Measurements from ENCODE around the gene LMAN1L. TPM values are rescaled to one million over a fixed set of nuclear protein-coding genes. Genes with fewer than 3 reads are reported as not detected.

Gene LMAN1L
- total RNA-seq, 1 experiment from 2014 or later, result not detected

DNA sequence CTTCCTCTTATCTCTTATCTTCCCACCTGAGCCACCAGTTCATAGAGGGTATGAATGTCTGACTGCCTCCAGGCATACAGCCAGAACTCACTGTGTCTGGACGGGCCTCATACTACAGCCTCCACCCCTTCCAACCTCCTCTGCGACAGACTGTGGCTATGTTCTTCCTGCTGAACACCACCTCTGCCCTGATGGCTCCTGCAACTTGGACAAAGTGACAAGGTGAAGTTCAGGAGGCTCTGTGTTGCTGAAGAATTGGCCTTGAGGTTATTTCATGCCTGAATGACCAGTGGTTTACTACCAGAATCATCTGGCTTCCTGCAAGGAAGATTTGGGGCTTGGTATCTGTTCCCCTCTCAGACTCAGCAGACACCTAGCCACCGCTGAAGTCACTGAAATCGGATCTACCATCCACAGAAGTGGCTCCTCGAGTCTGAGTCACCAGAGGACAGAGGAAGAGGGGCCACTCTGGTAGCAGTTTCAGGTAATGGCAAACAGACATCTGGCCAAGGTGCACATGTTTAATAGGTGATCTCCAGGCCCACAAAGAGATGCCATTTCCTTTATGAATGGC is 44.5 kb downstream of the LMAN1L start:
- H4K20me1 ChIP-seq (ENCODE audit: control insufficient read depth, insufficient read depth, insufficient read length), result no peaks in the 10 kb centered on the region
- no peaks in the 10 kb centered on the region for H3K79me1 ChIP-seq (ENCODE audit: insufficient read depth, low read depth, low read length, poor library complexity, severe bottlenecking)
- Mint-ChIP-seq H3K9me3 (no peaks in the 10 kb centered on the region), H3K4me1 (peaks cover 0 to 6% of the 10 kb centered on the region in 2 experiments; a peak in 3 of 4 replicates), H3K27me3 (ENCODE audit: low read depth) (no peaks in the 10 kb centered on the region), H3K36me3 (ENCODE audit: insufficient read depth in 1 of 3, low read depth in 3 of 3) (peaks cover 5 to 14% (median 12%) of the 10 kb centered on the region in 3 experiments; a peak in 6 of 7 replicates), H3K4me3 (no peak overlapping the region), H3K27ac (peak overlapping the region in 1 of 3 experiments; percentile 88; a peak in 1 of 7 replicates)
- H3K14ac ChIP-seq (ENCODE audit: insufficient read depth, low read length), result no peak overlapping the region
- no peak overlapping the region for H4K8ac ChIP-seq (replicated peaks; ENCODE audit: insufficient read length, low read depth, low read length)
- no peak overlapping the region for H3K9ac ChIP-seq (ENCODE audit: extremely low read depth, insufficient read length, low read length)
- no peak overlapping the region for H4K91ac ChIP-seq (ENCODE audit: insufficient read length, low read depth, low read length)
- no peaks in the 10 kb centered on the region for H3K9me3 ChIP-seq (ENCODE audit: control insufficient read depth, low read depth, low read length)
- WGBS (ENCODE audit: extremely low coverage, insufficient read length, low lambda C conversion rate), result no CpG with 5 or more reads among the region's 5 CpGs
- H2BK20ac ChIP-seq (ENCODE audit: low read depth, low read length, poor library complexity, severe bottlenecking), result no peak overlapping the region
- no peak overlapping the region for H3K56ac ChIP-seq (ENCODE audit: insufficient read length, low read depth, low read length)
- H3K27me3 ChIP-seq (ENCODE audit: insufficient read depth, low read length), result no peaks in the 10 kb centered on the region
- no peak overlapping the region for H3K27ac ChIP-seq (ENCODE audit: insufficient read length, low read depth, low read length)
- H3K4ac ChIP-seq (ENCODE audit: low read depth, low read length), result no peak overlapping the region
- TF ChIP-seq, protein P1, sequence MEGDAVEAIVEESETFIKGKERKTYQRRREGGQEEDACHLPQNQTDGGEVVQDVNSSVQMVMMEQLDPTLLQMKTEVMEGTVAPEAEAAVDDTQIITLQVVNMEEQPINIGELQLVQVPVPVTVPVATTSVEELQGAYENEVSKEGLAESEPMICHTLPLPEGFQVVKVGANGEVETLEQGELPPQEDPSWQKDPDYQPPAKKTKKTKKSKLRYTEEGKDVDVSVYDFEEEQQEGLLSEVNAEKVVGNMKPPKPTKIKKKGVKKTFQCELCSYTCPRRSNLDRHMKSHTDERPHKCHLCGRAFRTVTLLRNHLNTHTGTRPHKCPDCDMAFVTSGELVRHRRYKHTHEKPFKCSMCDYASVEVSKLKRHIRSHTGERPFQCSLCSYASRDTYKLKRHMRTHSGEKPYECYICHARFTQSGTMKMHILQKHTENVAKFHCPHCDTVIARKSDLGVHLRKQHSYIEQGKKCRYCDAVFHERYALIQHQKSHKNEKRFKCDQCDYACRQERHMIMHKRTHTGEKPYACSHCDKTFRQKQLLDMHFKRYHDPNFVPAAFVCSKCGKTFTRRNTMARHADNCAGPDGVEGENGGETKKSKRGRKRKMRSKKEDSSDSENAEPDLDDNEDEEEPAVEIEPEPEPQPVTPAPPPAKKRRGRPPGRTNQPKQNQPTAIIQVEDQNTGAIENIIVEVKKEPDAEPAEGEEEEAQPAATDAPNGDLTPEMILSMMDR (conservative IDR thresholded peaks at IDR 0.05), result no peak
- no peak overlapping the region for H2BK5ac ChIP-seq (ENCODE audit: insufficient read length, low read length)
- H4K5ac ChIP-seq (ENCODE audit: insufficient read length, low read depth, low read length), result peak overlapping the region; percentile 58
- no peak overlapping the region for H2AFZ ChIP-seq (ENCODE audit: low read length)
- no peak overlapping the region for H3K23ac ChIP-seq (ENCODE audit: insufficient read length, low read depth, low read length)
- no peaks in the 10 kb centered on the region for H3K4me1 ChIP-seq (ENCODE audit: insufficient read depth, low read length)
- H3K18ac ChIP-seq (ENCODE audit: insufficient read length, low read depth, low read length), result no peak overlapping the region
- no peak overlapping the region for H2BK120ac ChIP-seq (ENCODE audit: low read depth, low read length, poor library complexity, severe bottlenecking)
- H2BK15ac ChIP-seq (ENCODE audit: low read depth, low read length), result no peak overlapping the region
- no peak overlapping the region for H3T11ph ChIP-seq (ENCODE audit: low read length)
- H3K79me2 ChIP-seq (ENCODE audit: insufficient read depth, low read length), result peaks cover 4% of the 10 kb centered on the region; the same call in 1 of the 2 replicates
- H3K4me2 ChIP-seq (ENCODE audit: insufficient read depth, insufficient read length, low read length), result no peak overlapping the region
- H3K23me2 ChIP-seq (ENCODE audit: insufficient read length, low read depth, low read length, poor library complexity, severe bottlenecking), result no peaks in the 10 kb centered on the region
- no peak overlapping the region for H2BK12ac ChIP-seq (ENCODE audit: insufficient read length, low read depth, low read length)
- no peak overlapping the region for H2AK5ac ChIP-seq (ENCODE audit: insufficient read length, low read length)
- no peak for DNase-seq

All from H9 (cell line).